HCT116 (cell line): Measurements from ENCODE around the gene CELF1.

Experiments
- CBX3 ChIP-seq: IDR thresholded peaks from 2 replicates; pipeline ENCODE4 v1.6.1; 2012; ENCODE audit warnings: low read depth
- CEBPB ChIP-seq: IDR thresholded peaks from 2 replicates; pipeline ENCODE4 v1.6.1; 2012; ENCODE audit warnings: low read depth
- EZH2 ChIP-seq: fragments of 200-600 bp; sonication (generic); IDR thresholded peaks from 2 replicates; pipeline ENCODE4 v1.6.1; 2017; ENCODE audit warnings: antibody characterized with exemption, mixed run types
- POLR2A ChIP-seq: IDR thresholded peaks from 2 replicates; pipeline ENCODE4 v1.7.0; 2011; ENCODE audit warnings: borderline replicate concordance; ENCODE audit not compliant: insufficient read depth, insufficient read length; ENCODE audit errors: extremely low read depth
- POLR2AphosphoS5 ChIP-seq: IDR thresholded peaks from 2 replicates; pipeline ENCODE4 v1.6.1; 2011; ENCODE audit warnings: mild to moderate bottlenecking, low read depth, low read length, moderate library complexity
- SIN3A ChIP-seq: IDR thresholded peaks from 2 replicates; pipeline ENCODE4 v1.6.1; 2012; ENCODE audit warnings: low read depth
- SP1 ChIP-seq: IDR thresholded peaks from 2 replicates; pipeline ENCODE4 v1.6.1; 2012; ENCODE audit warnings: low read depth
- SRF ChIP-seq: IDR thresholded peaks from 2 replicates; pipeline ENCODE4 v1.6.1; 2012; ENCODE audit warnings: low read depth
- ZNF274 ChIP-seq: fragments of 200-500 bp; sonication (Bioruptor generic); IDR thresholded peaks from 2 replicates; pipeline ENCODE4 v1.6.1; 2014; ENCODE audit warnings: mild to moderate bottlenecking, low read depth, low read length, inconsistent platforms
- TF ChIP-seq, protein P1 (sequence below), 3 experiments: fragments of 200-600 bp in 1 of 3; sonication (generic) in 1 of 3; IDR thresholded peaks in 2 of 3; conservative IDR thresholded peaks in 1 of 3; 2 replicates each; pipeline ENCODE4 v1.5.1; 2012 to 2017; ENCODE audit warnings: low read depth in 2 of 3, low read length in 2 of 3, antibody characterized with exemption in 1 of 3, borderline replicate concordance in 1 of 3, control low read depth in 1 of 3, mild to moderate bottlenecking in 1 of 3, mixed read lengths in 1 of 3, mixed run types in 1 of 3, moderate library complexity in 1 of 3; ENCODE audit not compliant: insufficient read depth in 1 of 3
- TF ChIP-seq, protein P2 (sequence below): IDR thresholded peaks from 2 replicates; pipeline ENCODE4 v1.6.1; 2012
- TF ChIP-seq, protein P3 (sequence below): IDR thresholded peaks from 2 replicates; pipeline ENCODE4 v1.6.1; 2012; ENCODE audit warnings: low read depth

DNA sequence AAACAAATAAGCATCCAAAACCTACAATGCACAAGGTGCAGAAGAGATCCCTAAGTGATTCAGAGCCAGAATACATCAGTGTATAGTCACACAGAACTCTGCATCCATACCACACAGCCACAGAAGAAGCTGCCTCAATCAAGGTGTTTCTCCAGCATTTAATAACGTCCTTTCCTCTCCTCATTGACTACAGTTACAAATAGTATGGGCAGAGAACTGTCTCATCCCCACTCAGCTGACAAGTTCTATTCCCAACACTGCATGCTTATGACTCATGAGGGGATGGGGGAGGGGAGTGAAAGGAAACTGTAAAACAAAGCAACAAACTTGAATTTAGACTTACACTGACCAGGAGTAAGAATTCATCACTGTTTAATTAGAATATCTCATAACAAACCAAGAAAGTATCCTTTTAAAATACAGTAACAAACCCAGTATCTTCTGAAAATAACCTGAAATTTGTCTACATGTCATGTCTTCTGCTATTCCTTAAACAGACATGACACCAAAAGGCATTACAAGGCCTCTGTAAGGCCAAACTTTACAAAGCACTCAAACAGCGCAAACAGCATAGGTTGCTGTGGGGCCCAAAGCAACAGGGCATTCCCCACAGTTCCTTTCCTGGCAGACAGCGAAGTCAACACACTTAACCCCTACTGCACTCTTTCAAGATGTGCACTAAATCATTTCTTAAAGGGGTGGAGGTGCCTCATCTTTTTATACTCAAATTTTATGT, 29.3 kb downstream of the CELF1 start:
- TF ChIP-seq, protein P1, sequence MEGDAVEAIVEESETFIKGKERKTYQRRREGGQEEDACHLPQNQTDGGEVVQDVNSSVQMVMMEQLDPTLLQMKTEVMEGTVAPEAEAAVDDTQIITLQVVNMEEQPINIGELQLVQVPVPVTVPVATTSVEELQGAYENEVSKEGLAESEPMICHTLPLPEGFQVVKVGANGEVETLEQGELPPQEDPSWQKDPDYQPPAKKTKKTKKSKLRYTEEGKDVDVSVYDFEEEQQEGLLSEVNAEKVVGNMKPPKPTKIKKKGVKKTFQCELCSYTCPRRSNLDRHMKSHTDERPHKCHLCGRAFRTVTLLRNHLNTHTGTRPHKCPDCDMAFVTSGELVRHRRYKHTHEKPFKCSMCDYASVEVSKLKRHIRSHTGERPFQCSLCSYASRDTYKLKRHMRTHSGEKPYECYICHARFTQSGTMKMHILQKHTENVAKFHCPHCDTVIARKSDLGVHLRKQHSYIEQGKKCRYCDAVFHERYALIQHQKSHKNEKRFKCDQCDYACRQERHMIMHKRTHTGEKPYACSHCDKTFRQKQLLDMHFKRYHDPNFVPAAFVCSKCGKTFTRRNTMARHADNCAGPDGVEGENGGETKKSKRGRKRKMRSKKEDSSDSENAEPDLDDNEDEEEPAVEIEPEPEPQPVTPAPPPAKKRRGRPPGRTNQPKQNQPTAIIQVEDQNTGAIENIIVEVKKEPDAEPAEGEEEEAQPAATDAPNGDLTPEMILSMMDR (IDR thresholded peaks at IDR 0.05 in 2 of 3, conservative IDR thresholded peaks at IDR 0.05 in 1 of 3; ENCODE audit: borderline replicate concordance in 1 of 3, insufficient read depth in 1 of 3, low read depth in 2 of 3, low read length in 2 of 3): no peak
- TF ChIP-seq EZH2 (no peak), POLR2AphosphoS5 (no peak), POLR2A (no peak), SIN3A (no peak), CEBPB (no peak), SP1 (no peak), ZNF274 (no peak), CBX3 (no peak), SRF (no peak)
- TF ChIP-seq, protein P2, sequence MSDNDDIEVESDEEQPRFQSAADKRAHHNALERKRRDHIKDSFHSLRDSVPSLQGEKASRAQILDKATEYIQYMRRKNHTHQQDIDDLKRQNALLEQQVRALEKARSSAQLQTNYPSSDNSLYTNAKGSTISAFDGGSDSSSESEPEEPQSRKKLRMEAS: 0 out of 2 replicates have a peak, but pooled peaks have one; percentile 37
- TF ChIP-seq, protein P3, sequence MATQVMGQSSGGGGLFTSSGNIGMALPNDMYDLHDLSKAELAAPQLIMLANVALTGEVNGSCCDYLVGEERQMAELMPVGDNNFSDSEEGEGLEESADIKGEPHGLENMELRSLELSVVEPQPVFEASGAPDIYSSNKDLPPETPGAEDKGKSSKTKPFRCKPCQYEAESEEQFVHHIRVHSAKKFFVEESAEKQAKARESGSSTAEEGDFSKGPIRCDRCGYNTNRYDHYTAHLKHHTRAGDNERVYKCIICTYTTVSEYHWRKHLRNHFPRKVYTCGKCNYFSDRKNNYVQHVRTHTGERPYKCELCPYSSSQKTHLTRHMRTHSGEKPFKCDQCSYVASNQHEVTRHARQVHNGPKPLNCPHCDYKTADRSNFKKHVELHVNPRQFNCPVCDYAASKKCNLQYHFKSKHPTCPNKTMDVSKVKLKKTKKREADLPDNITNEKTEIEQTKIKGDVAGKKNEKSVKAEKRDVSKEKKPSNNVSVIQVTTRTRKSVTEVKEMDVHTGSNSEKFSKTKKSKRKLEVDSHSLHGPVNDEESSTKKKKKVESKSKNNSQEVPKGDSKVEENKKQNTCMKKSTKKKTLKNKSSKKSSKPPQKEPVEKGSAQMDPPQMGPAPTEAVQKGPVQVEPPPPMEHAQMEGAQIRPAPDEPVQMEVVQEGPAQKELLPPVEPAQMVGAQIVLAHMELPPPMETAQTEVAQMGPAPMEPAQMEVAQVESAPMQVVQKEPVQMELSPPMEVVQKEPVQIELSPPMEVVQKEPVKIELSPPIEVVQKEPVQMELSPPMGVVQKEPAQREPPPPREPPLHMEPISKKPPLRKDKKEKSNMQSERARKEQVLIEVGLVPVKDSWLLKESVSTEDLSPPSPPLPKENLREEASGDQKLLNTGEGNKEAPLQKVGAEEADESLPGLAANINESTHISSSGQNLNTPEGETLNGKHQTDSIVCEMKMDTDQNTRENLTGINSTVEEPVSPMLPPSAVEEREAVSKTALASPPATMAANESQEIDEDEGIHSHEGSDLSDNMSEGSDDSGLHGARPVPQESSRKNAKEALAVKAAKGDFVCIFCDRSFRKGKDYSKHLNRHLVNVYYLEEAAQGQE: no peak
